ENCODE results near the gene BRCA2. TPM values are rescaled to one million over a fixed set of nuclear protein-coding genes. Genes with fewer than 3 reads are reported as not detected.

The BRCA2 gene
- total RNA-seq, 1 experiment from 2014 or later, result 14.5 TPM

- Histone ChIP-seq H3K27ac (no peak overlapping the region), H3F3A (ENCODE audit: insufficient read depth, low read depth) (no peaks in the 10 kb centered on the region), H3K4me2 (no peak overlapping the region), H3K9me3 (ENCODE audit: insufficient read depth, low read depth) (peaks cover 4% of the 10 kb centered on the region; the same call in 1 of the 2 replicates), H3K4me3 (no peak overlapping the region), H3K79me2 (ENCODE audit: low read depth) (no peaks in the 10 kb centered on the region), H3K9me2 (ENCODE audit: insufficient read depth) (no peaks in the 10 kb centered on the region), H3K4me1 (replicated peaks; ENCODE audit: insufficient read depth) (no peaks in the 10 kb centered on the region), H2AFZ (no peak overlapping the region), H3K36me3 (ENCODE audit: low read depth) (no peaks in the 10 kb centered on the region), H4K20me1 (ENCODE audit: insufficient read depth) (no peaks in the 10 kb centered on the region), H3K27me3 (ENCODE audit: insufficient read depth, low read depth) (no peaks in the 10 kb centered on the region)
- CTCF ChIA-PET, result interaction anchor here (0.5 kb wide), 1 partner anchor 16 kb away, joined by 3 read pairs; no protein-coding TSS in a partner anchor
- intact Hi-C loops (cut with micrococcal nuclease; ENCODE audit: unreplicated experiment), result no loop called here
- TF ChIP-seq EZH2 (IDR thresholded peaks at IDR 0.05; ENCODE audit: low read depth), result no peak
- TF ChIP-seq, protein P1, sequence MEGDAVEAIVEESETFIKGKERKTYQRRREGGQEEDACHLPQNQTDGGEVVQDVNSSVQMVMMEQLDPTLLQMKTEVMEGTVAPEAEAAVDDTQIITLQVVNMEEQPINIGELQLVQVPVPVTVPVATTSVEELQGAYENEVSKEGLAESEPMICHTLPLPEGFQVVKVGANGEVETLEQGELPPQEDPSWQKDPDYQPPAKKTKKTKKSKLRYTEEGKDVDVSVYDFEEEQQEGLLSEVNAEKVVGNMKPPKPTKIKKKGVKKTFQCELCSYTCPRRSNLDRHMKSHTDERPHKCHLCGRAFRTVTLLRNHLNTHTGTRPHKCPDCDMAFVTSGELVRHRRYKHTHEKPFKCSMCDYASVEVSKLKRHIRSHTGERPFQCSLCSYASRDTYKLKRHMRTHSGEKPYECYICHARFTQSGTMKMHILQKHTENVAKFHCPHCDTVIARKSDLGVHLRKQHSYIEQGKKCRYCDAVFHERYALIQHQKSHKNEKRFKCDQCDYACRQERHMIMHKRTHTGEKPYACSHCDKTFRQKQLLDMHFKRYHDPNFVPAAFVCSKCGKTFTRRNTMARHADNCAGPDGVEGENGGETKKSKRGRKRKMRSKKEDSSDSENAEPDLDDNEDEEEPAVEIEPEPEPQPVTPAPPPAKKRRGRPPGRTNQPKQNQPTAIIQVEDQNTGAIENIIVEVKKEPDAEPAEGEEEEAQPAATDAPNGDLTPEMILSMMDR (conservative IDR thresholded peaks at IDR 0.05), result peak; percentile 52; the same call in 1 of the 2 replicates
- no peak for DNase-seq
- BruUV-seq (replicated peaks), result no TSS peak
- POLR2A ChIA-PET (ENCODE audit: unreplicated experiment), result no interaction called here
Observed at GRCh38 chr13:32415019-32415418, 99.7 kb downstream of the BRCA2 start.

- H3F3A ChIP-seq (ENCODE audit: insufficient read depth, low read depth), result no peaks in the 10 kb centered on the region
- intact Hi-C loops (cut with micrococcal nuclease; ENCODE audit: unreplicated experiment), result no loop called here
- H2AFZ ChIP-seq, result no peak overlapping the region
- H4K20me1 ChIP-seq (ENCODE audit: insufficient read depth), result no peaks in the 10 kb centered on the region
- no peak overlapping the region for H3K4me3 ChIP-seq
- H3K27ac ChIP-seq, result no peak overlapping the region
- no peaks in the 10 kb centered on the region for H3K36me3 ChIP-seq (ENCODE audit: low read depth)
- ChIA-PET CTCF (no interaction called here), POLR2A (ENCODE audit: unreplicated experiment) (no interaction called here)
- no peaks in the 10 kb centered on the region for H3K79me2 ChIP-seq (ENCODE audit: low read depth)
- no peak for DNase-seq
- no peaks in the 10 kb centered on the region for H3K9me2 ChIP-seq (ENCODE audit: insufficient read depth)
- no peak overlapping the region for H3K4me2 ChIP-seq
- no peaks in the 10 kb centered on the region for H3K27me3 ChIP-seq (ENCODE audit: insufficient read depth, low read depth)
- H3K9me3 ChIP-seq (ENCODE audit: insufficient read depth, low read depth), result peaks cover 4% of the 10 kb centered on the region; the same call in 1 of the 2 replicates
- H3K4me1 ChIP-seq (replicated peaks; ENCODE audit: insufficient read depth), result no peaks in the 10 kb centered on the region
- no TSS peak for BruUV-seq (replicated peaks)
- TF ChIP-seq, protein P1 (conservative IDR thresholded peaks at IDR 0.05), result no peak
- no peak for TF ChIP-seq EZH2 (IDR thresholded peaks at IDR 0.05; ENCODE audit: low read depth)
Observed at GRCh38 chr13:32417995-32418394, 102.7 kb downstream of the BRCA2 start.

DNA sequence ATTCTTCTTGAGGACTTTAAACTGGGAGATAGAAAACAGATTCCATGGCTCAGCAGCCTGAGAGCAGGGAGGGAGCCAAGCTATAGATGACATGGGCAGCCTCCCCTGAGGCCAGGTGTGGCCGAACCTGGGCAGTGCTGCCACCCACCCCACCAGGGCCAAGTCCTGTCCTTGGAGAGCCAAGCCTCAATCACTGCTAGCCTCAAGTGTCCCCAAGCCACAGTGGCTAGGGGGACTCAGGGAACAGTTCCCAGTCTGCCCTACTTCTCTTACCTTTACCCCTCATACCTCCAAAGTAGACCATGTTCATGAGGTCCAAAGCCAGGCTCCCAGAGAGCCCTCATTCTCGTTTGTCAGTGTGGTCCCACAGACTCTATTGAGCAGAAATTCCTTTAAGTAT lies 104.6 kb downstream of the BRCA2 start:
- intact Hi-C loops (cut with micrococcal nuclease; ENCODE audit: unreplicated experiment), result no loop called here
- no TSS peak for BruUV-seq (replicated peaks)
- Histone ChIP-seq H3K9me3 (ENCODE audit: insufficient read depth, low read depth) (peaks cover 4% of the 10 kb centered on the region; the same call in 1 of the 2 replicates), H3K27ac (no peak overlapping the region), H3K9me2 (ENCODE audit: insufficient read depth) (no peaks in the 10 kb centered on the region), H3K79me2 (ENCODE audit: low read depth) (no peaks in the 10 kb centered on the region), H3K4me2 (no peak overlapping the region), H3K36me3 (ENCODE audit: low read depth) (no peaks in the 10 kb centered on the region), H3F3A (ENCODE audit: insufficient read depth, low read depth) (no peaks in the 10 kb centered on the region), H2AFZ (no peak overlapping the region), H3K4me3 (no peak overlapping the region), H3K27me3 (ENCODE audit: insufficient read depth, low read depth) (no peaks in the 10 kb centered on the region), H4K20me1 (ENCODE audit: insufficient read depth) (no peaks in the 10 kb centered on the region), H3K4me1 (replicated peaks; ENCODE audit: insufficient read depth) (no peaks in the 10 kb centered on the region)
- POLR2A ChIA-PET (ENCODE audit: unreplicated experiment), result no interaction called here
- no peak for TF ChIP-seq EZH2 (IDR thresholded peaks at IDR 0.05; ENCODE audit: low read depth)
- TF ChIP-seq, protein P1 (conservative IDR thresholded peaks at IDR 0.05), result no peak
- no peak for DNase-seq
- CTCF ChIA-PET, result no interaction called here
